HG03196 (cell line): ENCODE data around the gene ZNF24.

ENCODE experiments used
- ATAC-seq: cut with Tn5 transposase; IDR thresholded peaks from one replicate; pipeline ENCODE4 v1.9.1; 2021; ENCODE audit not compliant: unreplicated experiment

ZNF24 gene

DNA sequence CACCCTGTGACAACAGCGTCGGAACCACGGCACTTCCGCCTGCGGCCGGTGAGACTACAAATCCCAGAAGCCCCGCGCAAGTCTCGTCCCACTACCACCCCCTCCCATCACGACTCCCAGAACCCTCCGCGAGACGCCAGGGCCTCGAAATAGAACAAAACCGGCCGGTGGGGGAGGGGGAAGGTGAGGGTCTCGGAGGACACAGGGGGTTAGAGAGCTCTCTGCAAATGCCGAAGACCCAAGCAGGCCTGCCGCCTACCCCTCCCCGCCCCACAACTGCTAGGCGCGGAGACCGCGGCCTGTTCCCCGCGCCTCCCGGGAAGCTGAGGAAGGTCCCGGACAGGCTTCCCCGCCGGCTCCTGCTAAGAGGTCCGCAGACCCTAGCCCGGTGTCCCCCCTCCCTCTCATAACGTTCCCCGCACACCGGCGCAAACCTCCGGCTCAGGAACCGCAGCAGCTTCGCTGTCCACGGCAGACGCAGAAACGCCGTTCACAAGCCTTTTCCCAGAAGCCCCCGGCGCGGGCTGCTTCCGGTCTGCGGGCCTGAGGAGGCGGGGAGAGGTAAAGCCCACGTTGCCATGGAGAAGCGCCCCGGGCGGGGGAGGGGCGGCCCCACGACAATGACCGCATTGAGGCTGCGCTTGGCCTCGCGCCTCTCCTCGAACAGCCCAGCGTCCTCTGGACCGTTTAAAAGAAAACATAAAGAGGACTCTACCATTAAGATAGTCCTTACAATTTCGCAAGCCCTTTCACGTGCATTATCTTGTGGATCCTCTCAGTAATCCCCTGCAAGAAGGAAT lies at the start of gene ZNF24:
Gene ZNF24 (minus strand): TSS at position 485 of the 800 bp plus-strand sequence. CDS start 3,770 bp downstream, outside the sequence.
- peak; percentile 89 for ATAC-seq

DNA sequence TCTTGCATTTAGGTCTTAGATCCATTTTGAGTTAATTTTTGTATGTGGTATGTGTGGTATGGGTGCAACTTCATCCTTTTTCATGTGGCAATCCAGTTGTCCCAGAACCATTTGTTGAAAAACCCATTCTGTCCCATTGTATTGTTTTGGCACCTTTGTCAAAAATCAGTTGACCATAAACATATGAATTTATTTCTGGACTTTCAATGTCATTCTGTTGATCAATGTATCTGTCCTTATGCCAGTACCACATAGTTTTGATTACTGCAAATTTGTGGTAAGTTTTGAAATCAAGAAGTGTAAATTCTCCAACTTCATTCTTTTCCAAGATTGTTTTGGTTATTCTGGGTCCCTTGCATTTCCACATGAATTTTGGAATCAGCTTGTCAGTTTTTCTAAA lies 49.5 kb upstream of the ZNF24 start:
- no peak for ATAC-seq

DNA sequence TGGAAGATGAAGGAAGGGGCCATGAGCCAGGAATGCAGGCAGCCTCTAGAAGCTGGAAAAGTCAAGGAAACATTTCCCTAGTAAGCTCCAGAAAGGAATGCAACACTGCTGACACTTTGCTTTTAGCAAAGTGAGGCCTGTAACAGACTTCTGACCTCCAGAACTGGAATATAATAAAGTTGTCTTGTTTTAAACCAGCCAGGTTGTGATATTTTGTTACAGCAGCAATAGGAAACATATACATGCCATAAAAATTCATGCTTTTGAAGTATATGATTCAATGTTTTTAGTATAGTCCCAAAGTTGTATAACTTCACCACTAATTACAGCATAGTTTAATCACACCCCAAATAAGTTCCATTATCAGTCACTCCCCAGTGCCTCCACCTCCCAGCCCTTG lies 48.2 kb upstream of the ZNF24 start:
- no peak for ATAC-seq

DNA sequence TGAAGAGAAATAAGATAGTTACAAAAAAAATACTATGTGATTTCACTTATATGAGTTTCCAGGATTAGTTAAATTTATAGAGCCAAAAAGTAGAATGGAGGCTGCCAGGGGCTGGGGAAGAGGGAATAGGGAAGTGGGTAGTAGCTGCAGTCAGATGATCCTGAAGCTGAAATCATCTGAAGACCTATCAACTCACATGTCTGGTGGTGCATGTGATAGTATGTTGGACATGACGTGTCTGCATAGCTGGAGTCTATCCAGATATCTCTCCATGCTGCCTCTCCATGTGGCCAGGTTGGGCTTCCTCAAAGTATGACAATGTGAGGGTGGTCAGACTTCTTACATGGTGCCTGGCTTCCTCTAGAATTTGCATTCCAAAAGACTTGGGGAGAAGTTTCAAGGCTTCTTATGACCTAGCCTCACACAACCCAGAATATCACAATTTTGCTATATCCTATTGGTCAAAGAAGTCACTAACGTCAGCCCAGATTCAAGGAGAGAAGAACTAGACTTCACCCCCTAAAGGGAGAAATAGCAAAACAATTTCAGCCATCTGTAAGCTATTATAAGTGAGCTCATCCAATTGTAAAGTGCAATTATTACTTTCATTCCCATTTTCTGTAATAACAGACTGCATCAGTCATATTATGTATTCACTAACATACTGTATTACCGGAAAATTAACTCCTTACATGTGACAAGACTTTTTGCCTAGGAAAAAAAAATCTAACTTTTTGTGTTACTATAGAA lies 46.9 kb upstream of the ZNF24 start:
- ATAC-seq = no peak

DNA sequence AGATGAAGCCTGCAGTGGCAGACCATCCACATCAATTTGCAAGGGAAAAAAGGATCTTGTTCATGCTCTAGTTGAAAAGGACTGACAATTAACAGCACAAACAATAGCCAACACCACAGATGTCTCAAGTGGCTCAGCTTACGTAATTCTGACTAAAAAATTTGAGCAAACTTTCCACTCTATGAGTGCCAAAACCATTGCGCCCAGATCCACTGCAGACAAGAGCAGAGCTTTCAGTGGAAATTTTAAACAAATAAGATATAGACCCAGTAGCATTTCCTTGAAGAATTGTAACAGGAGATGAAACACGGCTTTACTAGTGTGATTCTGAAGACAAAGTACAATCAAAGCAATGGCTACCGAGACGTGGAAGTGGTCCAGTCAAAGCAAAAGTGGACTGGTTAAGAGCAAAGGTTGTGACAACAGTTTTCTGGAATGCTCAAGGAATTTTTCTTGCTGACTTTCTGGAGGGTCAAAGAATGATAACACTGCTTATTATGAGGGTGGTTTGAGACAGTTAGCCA lies 44.9 kb upstream of the ZNF24 start:
- ATAC-seq = no peak

DNA sequence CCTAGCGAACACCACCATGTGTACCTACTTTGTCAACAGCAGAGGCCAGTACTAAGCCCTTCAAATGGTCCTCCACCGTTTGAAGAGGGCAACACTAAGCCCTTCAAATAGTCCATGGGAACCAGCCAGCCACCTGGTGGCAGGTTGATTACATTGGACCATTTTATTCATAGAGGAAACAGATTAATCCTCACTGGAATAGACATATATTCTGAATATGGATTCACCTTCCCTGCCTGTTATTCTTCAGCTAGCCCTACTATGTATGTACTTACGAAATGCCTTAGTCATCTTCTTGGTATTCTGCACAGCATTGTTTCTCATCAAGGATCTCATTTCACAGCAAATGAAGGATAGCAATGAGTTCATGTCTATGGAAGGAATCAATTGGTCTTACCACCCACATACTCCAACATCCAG lies 42.9 kb upstream of the ZNF24 start:
- no peak for ATAC-seq

DNA sequence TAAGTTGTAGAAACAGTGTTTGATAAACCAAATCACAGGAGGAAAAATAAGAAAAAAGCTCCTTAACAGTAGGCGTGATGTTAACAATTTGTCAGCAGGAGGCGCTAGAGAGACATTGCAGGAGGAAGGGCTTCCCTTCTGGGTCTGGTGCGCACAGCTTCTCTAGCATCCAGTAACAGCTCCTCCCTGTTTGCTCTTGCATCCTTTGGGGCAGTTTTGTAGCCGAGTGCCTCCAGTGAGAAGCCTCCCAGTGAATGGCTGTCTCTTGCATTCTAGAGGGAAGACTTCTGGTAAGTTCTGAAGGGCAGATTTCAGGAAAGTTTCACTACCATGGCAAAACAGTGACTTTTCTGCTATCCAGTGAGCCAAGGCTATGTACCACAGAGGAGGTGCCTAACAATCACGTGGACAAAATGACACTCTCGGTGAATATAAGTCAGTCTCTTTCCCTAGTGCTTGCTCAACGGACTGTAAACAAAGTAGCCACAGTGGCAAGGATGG lies 42.4 kb upstream of the ZNF24 start:
- ATAC-seq = no peak

DNA sequence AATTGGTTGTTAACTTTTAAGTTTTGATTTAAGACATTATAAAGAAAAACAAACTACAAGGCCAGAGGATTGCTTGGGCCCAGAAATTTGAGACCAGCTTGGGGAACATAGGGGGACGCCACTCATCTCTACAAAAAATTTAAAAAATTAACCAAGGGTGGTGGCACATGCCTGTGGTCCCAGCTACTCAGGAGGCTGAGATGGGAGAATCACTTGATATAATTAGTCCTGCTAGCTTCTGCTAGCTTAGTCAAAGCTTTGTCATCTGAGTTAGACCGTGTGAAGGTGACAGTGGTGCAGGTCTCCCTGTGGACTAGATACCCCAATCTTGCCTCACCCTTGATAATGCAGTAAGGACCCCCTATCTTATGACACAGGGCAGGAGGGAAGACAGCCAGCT lies 38.9 kb upstream of the ZNF24 start:
- no peak for ATAC-seq

DNA sequence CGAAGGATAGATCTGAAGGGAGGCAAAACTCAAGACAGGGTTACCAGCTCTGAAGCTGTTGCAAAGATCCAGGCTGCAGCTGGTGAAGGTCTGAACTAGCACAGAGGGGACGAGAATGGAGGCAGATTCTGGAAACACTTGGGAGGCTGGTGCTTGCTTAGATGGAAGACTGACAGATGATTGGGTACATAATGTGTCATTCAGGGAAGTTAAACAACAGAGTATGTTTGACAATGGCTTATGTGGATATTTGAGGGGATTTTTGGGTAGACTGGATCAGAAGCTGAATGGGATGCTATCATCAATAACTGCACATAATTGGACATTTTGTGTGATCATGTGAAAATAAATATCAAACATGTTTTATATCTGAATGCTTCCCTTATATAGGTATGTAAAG lies 35.2 kb upstream of the ZNF24 start:
- ATAC-seq = no peak

DNA sequence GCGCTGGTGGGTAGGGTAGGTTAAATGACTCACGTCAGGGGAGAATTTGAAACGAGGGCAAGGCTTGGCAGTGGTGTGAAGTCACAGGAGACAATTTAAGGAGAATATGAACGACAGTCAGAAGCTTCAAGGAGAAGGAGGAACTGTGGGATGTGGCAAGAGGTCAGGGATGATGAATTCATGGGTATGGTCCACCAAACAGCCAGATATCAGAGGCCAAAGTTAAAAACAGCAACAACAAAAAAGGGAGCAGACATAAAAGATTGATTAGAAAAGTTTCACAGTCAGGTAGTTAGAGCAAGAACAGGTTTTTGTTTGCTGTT lies 34.3 kb upstream of the ZNF24 start:
- ATAC-seq = no peak

DNA sequence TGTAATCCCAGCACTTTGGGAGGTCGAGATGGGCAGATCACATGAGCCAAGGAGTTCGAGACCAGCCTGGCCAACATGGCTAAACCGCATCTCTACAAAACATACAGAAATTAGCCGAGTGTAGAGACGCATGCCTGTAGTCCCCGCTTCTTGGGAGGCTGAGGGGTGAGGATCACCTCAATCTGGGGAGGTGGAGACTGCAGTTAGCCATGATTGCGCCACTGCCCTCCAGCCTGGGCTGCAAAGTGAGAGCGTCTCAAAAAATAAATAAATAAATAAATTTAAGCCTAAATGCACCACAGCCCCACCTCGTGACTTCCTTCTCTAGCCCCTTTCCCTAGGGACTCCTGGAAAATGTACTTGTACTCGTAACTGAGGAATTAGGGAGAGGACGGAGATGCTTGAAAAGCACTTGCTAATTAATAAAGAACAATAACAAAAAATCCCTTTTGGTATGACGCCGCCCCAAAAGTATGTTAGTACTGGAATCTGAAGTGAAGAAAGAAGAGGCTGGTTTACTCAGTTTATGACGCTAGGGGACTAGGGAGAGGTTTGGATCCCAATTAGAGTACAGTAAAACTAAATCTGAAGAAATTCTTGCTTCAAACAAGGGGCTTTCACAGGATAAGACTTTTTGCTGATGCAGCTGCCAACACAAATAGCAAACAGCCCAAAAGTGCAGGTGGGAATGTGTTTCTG lies 33.8 kb upstream of the ZNF24 start:
- no peak for ATAC-seq

DNA sequence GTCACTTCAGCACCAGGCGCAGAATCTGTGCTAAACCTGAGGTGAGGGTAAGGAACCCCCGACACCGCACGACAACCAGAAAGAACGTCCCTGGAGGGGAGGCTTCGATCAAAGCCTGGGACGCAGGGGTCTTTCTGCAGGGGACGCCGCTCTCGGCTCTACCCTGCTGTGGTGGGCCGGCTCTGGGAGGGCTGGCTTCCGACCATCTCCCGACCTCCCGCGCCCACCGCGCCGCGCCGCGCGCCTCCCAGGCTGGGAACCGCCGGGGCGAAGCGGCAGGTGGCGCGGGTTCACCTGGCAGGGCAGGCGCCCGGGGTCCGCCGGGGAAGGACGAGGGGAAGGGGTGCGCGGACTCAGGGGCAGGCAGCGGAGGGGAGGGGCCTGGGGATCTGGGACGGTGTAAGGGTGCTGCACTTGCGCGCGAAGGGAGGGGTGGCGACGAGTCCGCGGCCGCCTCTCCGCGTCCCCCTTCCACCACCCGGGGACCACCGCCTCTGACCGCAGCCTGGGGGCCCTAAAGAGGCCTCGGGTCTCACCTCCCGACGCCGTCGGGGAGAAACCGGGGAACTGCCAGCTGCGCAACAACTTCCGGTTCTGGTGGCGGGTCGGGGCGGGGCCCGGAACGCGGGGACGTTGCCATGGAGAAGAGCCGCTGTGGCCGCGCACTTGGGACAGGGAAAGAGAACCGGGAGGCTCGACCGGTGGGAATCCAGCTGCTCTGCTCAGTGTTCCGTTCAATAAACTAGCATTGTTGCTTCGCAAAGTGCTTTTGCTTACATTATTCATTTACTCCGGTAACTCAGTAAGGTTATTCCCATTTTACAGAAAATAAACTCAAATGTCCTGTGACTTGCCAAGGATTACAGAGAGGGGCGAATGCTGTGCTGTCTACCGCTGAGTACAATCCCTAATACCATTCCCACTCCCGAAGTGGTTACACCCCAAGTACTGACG lies 32.8 kb upstream of the ZNF24 start, which contains the start of gene ZNF396:
Gene ZNF396 (minus strand): TSS at position 596 of the 954 bp plus-strand sequence. CDS start 3,045 bp downstream, outside the sequence.
- ATAC-seq = peak; percentile 68

DNA sequence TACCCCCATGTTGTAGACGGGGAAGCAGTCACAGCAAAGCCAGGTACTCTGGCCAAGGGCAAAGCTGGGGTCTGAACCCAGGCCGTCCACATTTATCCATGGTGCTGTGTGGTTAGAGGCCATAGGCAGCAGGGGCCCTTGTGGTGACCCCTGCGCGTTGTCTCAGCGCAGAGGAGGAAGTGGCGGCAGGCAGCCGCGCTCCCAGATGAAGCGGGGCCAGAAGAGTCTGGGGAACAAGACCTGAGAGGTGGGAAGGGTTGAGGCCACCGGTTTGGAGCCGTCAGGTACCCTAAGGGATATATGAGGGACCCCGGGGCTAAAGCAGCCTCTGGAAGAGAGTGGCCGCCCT lies 32.1 kb upstream of the ZNF24 start:
- peak; percentile 60 for ATAC-seq

DNA sequence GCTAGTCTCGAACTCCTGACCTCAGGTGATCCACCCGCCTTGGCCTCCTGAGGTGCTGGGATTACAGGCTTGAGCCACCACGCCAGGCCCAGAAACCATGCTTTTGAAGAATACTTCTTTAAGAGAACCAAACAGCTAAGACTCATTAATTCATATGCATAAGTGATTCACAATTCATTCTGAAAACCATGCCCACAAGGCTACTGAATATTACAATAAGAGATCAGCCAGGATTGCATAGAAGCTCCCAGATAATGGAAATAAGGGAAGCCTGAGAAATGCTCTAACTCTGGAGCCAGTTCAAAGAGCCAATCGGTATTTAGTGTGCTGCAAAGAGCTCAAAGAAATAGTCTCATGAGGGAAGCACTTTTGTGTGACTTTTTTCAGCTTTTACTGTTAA lies 30.5 kb upstream of the ZNF24 start:
- no peak for ATAC-seq

DNA sequence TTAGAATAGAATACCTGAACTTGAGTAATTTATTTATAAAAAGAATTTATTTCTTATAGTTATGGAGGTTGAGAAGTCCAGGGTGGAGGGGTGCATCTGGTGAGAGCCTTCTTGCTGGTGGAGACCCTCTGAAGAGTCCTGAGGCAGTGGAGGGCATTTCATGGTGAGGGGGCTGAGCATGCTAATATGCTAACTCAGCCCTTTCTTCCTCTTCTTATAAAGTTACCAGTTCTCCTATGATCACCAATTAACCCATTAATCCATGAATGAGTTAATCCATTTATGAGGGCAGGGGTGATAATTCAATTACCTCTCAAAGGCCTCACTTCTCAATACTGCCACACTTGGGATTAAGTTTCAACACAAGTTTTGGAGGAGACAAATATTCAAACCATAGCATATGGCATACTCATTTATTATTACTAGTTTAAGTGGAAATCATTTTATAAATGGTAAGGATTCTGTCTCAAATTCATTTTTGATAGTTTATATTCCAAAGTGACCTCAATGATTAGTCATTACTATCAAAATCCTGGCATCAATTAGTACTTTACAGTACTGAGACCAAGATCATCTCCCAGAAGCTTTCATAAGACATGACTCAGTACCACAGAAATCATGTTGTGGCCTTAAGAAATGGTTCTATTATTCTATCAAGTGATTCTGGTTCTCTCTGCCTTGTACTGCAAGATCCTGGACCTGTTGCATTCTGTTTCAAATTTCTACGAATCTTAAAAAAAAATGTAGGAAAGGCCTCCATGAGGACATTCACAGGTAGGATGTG lies 27.4 kb upstream of the ZNF24 start:
- no peak for ATAC-seq

DNA sequence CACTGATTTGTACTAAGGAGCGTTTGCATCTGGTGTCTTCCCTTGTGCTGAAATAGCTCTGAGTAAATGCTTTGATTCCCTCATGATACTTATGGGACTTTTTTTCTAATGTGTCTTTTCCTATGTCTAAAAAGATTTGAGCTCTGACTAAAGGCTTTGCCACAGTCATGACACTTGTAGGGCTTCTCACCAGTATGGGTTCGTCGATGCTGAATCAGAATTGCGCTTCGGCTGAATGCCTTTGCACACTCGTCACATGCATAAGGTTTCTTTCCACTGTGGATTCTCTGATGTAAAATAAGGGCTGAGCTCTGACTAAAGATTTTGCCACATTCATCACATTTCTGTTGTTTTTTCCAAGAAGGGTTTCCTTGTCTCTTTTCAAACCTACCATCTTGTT lies 24.9 kb upstream of the ZNF24 start:
- ATAC-seq = no peak

DNA sequence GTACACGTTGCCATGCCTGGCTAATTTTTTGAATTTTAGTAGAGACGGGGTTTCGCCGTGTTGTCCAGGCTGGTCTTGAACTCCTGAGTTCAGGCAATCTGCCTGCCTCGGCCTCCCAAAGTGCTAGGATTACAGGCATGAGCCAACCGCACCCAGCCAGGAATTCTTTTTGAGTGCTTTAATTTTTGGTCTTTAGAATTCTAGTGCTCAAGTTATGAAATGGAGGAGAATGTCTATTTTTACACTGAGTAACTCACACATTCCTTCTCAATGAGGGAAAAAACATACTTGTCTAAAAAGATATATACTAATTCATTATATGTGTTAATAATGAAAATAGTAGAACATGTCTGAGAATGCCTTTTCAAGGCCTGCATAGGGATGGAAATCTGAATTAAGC lies 24.4 kb upstream of the ZNF24 start:
- ATAC-seq = no peak

DNA sequence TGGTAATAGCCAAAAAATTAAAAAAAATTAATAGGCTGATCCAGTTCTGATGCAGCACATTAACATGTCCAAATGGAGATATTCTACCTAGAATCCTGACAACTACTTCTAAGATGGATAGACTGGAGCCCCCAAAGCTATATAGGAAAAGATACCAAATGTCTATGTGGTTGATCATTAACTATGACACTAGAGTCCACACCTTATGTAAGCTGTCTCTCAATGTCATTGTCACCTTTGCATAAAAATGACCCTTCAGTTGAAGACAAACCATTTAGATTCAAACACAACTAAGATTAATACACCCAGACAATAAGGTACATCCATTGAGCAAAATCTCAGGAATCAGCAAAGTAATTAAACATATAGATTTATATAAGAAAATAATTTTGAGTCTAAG lies 18.3 kb upstream of the ZNF24 start:
- no peak for ATAC-seq

DNA sequence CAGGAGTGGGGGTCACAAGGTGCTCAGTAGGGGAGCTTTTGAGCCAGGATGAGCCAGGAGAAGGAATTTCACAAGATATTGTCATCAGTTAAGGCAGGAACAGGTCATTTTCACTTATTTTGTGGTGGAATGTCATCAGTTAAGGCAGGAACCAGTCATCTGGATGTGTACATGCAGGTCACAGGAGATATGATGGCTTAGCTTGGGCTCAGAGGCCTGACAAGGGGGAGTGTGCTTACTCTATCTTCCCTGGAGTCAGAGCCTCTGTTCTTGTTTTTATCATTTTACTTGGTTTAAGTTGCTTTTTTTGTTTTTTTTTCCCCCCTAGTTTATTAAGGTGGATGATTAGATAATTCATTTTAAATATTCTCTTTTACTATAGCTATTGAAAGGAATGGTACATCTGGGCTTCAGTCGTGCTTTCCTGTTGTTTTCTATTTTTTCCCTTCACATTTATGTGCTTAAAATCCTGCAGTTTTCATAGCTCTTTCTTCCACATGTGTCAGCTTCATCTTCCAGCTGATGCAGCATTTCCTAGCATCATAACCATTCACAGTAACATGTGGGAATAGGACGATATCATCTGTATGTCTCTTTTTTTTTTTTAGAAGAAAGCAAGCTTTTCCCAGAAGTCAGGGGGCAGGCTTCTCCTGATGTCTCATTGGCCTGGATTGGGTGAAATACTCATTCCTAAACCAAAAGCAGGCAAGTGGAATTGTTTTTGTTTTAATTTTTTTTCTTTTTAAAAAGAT lies 17.5 kb upstream of the ZNF24 start:
- ATAC-seq = no peak
